Adrenal gland (tissue), 5 donors: ENCODE data around the gene RPAP3.

Experiments
- POLR2A ChIP-seq, 2 donors: fragments of 450-650 bp; IDR thresholded peaks; one replicate each; pipeline ENCODE4 v1.6.1; 2017; ENCODE audit warnings: antibody characterized with exemption in 2 of 2, mild to moderate bottlenecking in 2 of 2, moderate library complexity in 1 of 2
- TF ChIP-seq, protein P1 (sequence below), 6 experiments: fragments of 450-650 bp in 4 of 6; fragments of 200-600 bp in 2 of 6; sonication (generic) in 1 of 6; IDR thresholded peaks; 1 replicate in 5 of 6; 2 replicates in 1 of 6; pipeline versions ENCODE4 v1.5.1 to v1.8.0; 2016 to 2021; ENCODE audit warnings: antibody characterized with exemption in 6 of 6, mild to moderate bottlenecking in 2 of 6, moderate library complexity in 1 of 6
- donor health status: DM: no; HTN: no; CAD: no.

DNA sequence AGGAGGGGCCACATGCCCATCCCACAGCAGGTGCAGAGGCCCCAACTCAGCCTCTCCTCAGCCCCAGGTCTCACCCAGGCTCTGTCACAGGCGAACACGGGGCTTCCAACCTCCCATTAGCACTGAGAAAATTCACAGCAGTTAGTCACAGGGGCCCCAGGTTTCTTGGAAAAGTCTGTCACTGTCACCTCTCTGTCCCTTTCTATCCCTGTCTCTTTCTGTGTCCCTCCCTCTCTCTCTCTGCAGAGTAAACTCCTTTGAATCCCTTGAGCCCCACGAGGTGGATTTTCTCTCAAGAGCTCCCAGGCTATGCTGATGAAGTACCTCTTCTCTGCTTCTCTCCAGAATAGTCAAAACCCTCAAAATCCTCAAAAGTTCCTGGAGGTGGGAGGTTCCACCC, 33.5 kb upstream of the RPAP3 start:
- TF ChIP-seq, protein P1, sequence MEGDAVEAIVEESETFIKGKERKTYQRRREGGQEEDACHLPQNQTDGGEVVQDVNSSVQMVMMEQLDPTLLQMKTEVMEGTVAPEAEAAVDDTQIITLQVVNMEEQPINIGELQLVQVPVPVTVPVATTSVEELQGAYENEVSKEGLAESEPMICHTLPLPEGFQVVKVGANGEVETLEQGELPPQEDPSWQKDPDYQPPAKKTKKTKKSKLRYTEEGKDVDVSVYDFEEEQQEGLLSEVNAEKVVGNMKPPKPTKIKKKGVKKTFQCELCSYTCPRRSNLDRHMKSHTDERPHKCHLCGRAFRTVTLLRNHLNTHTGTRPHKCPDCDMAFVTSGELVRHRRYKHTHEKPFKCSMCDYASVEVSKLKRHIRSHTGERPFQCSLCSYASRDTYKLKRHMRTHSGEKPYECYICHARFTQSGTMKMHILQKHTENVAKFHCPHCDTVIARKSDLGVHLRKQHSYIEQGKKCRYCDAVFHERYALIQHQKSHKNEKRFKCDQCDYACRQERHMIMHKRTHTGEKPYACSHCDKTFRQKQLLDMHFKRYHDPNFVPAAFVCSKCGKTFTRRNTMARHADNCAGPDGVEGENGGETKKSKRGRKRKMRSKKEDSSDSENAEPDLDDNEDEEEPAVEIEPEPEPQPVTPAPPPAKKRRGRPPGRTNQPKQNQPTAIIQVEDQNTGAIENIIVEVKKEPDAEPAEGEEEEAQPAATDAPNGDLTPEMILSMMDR (IDR thresholded peaks at IDR 0.05), result no peak
- no peak for TF ChIP-seq POLR2A (IDR thresholded peaks at IDR 0.05)
